PC-9 (cell line): Measurements from ENCODE around the gene CRABP2. TPM values are rescaled to one million over a fixed set of nuclear protein-coding genes. Genes with fewer than 3 reads are reported as not detected.

Experiments used
- BruUV-seq: library from RNA; stranded (reverse); fragments of 400-500 nt; replicated peaks from 2 replicates; lab custom pipeline; 2021; lab: Mats Ljungman, UMichigan
- CTCF ChIA-PET: fragments of 300-600 bp; sonication (Branson Sonifier 250); formaldehyde crosslinking; loops from one replicate; lab custom pipeline; 2022; ENCODE audit warnings: antibody characterized with exemption; lab: Charles Lee
- POLR2A ChIA-PET: fragments of 300-600 bp; sonication (Branson Sonifier 250); formaldehyde crosslinking; loops from one replicate; lab custom pipeline; 2022; ENCODE audit warnings: antibody characterized with exemption; ENCODE audit not compliant: unreplicated experiment; lab: Charles Lee
- DNase-seq, 2 experiments: peaks; one replicate each; pipeline versions ENCODE4 v3.0.0 to v3.0.0-alpha.2; 2015 to 2022; ENCODE audit warnings: mixed read lengths in 1 of 2
- H2AFZ ChIP-seq: fragments of 200-600 bp; sonication (generic); 2 replicates; pipeline ENCODE4 v1.8.1; 2017; ENCODE audit warnings: antibody characterized with exemption
- H3F3A ChIP-seq: fragments of 200-600 bp; sonication (generic); 2 replicates; pipeline ENCODE4 v1.8.1; 2017; ENCODE audit warnings: antibody characterized with exemption, mild to moderate bottlenecking, low read depth; ENCODE audit not compliant: insufficient read depth
- H3K27ac ChIP-seq: fragments of 200-600 bp; sonication (generic); 2 replicates; pipeline ENCODE4 v1.6.1; 2016; ENCODE audit warnings: mixed run types
- H3K27me3 ChIP-seq: fragments of 200-600 bp; sonication (generic); 2 replicates; pipeline ENCODE4 v1.6.1; 2016; ENCODE audit warnings: low read depth, mixed run types; ENCODE audit not compliant: insufficient read depth
- H3K36me3 ChIP-seq: fragments of 200-600 bp; sonication (generic); 2 replicates; pipeline ENCODE4 v1.6.1; 2016; ENCODE audit warnings: low read depth, mixed run types
- H3K4me1 ChIP-seq: fragments of 200-600 bp; sonication (generic); replicated peaks from 2 replicates; pipeline ENCODE4 v1.6.1; 2016; ENCODE audit warnings: mixed run types; ENCODE audit not compliant: insufficient read depth
- H3K4me2 ChIP-seq: fragments of 200-600 bp; sonication (generic); 2 replicates; pipeline ENCODE4 v1.6.1; 2017; ENCODE audit warnings: mixed run types
- H3K4me3 ChIP-seq: fragments of 200-600 bp; sonication (generic); 2 replicates; pipeline ENCODE4 v1.6.1; 2016; ENCODE audit warnings: mixed run types
- H3K79me2 ChIP-seq: fragments of 200-600 bp; sonication (generic); 2 replicates; pipeline ENCODE4 v1.6.1; 2017; ENCODE audit warnings: low read depth, mixed run types
- H3K9me2 ChIP-seq: fragments of 200-600 bp; sonication (generic); 2 replicates; pipeline ENCODE4 v1.8.1; 2017; ENCODE audit warnings: mild to moderate bottlenecking; ENCODE audit not compliant: insufficient read depth
- H3K9me3 ChIP-seq: fragments of 200-600 bp; sonication (generic); 2 replicates; pipeline ENCODE4 v1.8.1; 2016; ENCODE audit warnings: low read depth; ENCODE audit not compliant: insufficient read depth
- H4K20me1 ChIP-seq: fragments of 200-600 bp; sonication (generic); 2 replicates; pipeline ENCODE4 v1.8.1; 2017; ENCODE audit not compliant: insufficient read depth
- EZH2 ChIP-seq: fragments of 200-600 bp; sonication (generic); IDR thresholded peaks from 2 replicates; pipeline ENCODE4 v1.8.0; 2017; ENCODE audit warnings: antibody characterized with exemption, low read depth
- intact Hi-C: fragments of 100-400 bp; cut with micrococcal nuclease; formaldehyde crosslinking; loops from one replicate; pipeline ENCODE4 v1.10.0; 2022; ENCODE audit not compliant: unreplicated experiment
- total RNA-seq: library from RNA; stranded (reverse); gene quantifications from 2 replicates; pipeline ENCODE4 v1.2.3, GENCODE V29; 2021
- TF ChIP-seq, protein P1 (sequence below): fragments of 200-600 bp; sonication (generic); conservative IDR thresholded peaks from 2 replicates; pipeline ENCODE4 v1.6.1; 2017; ENCODE audit warnings: mixed run types, antibody characterized with exemption, mild to moderate bottlenecking, moderate library complexity

Gene CRABP2
- total RNA-seq, 1 experiment from 2014 or later = 142 TPM

DNA sequence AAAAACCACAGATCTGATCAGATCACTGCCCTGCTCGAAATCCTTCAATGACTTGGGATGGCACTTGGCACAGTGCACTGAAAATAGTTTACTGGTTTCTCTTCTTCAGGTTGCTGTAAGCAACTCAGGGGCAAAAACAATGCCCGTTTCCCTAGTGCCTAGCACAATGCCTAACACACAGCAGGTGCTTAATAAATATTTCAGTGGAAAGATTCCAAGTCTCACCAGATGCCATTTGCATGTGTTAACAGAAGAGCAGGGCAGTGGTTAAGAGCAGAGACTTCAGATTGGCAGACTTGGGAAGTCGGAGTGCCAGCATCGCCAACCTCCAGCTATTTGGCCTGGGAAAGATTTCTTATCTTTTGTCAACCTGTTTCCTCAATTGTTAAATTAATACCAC lies 12.0 kb upstream of the CRABP2 start:
- DNase-seq = no peak
- H4K20me1 ChIP-seq = no peaks in the 10 kb centered on the region
- no peak overlapping the region for H2AFZ ChIP-seq
- no peaks in the 10 kb centered on the region for H3K27me3 ChIP-seq
- H3K27ac ChIP-seq = no peak overlapping the region
- no peak overlapping the region for H3K4me2 ChIP-seq
- intact Hi-C loops = no loop called here
- CTCF ChIA-PET = no interaction called here
- POLR2A ChIA-PET = interaction anchor here (0.6 kb wide), 1 partner anchor 76 kb away, joined by 5 read pairs; no protein-coding TSS in a partner anchor
- H3K4me1 ChIP-seq = peaks cover 16% of the 10 kb centered on the region
- TF ChIP-seq, protein P1, sequence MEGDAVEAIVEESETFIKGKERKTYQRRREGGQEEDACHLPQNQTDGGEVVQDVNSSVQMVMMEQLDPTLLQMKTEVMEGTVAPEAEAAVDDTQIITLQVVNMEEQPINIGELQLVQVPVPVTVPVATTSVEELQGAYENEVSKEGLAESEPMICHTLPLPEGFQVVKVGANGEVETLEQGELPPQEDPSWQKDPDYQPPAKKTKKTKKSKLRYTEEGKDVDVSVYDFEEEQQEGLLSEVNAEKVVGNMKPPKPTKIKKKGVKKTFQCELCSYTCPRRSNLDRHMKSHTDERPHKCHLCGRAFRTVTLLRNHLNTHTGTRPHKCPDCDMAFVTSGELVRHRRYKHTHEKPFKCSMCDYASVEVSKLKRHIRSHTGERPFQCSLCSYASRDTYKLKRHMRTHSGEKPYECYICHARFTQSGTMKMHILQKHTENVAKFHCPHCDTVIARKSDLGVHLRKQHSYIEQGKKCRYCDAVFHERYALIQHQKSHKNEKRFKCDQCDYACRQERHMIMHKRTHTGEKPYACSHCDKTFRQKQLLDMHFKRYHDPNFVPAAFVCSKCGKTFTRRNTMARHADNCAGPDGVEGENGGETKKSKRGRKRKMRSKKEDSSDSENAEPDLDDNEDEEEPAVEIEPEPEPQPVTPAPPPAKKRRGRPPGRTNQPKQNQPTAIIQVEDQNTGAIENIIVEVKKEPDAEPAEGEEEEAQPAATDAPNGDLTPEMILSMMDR = no peak
- no peak for TF ChIP-seq EZH2
- no peaks in the 10 kb centered on the region for H3K9me2 ChIP-seq
- no peaks in the 10 kb centered on the region for H3K36me3 ChIP-seq
- no TSS peak for BruUV-seq
- H3F3A ChIP-seq = peaks cover 51% of the 10 kb centered on the region
- no peaks in the 10 kb centered on the region for H3K79me2 ChIP-seq
- H3K4me3 ChIP-seq = no peak overlapping the region
- no peaks in the 10 kb centered on the region for H3K9me3 ChIP-seq

DNA sequence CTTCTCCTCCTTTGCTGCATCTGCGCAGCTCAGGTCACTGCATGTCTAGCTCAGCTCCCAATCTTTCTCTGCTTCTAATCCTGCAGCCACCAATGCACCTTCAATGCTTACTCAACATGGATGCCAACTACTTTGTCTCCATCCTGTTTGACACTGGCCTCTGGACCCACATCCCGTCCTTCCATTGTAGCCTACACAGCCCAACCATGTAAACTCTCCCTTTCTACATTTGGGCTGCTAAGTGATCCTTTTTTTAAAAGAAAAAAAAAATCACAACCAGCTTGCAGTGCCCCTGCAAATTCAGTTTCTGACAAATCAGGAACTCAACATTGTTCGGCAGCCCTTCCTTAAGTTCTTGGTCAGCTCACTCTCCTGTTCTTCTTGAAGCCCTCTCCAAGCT lies 9.4 kb upstream of the CRABP2 start:
- Histone ChIP-seq H3K27ac (no peak overlapping the region), H3K4me3 (no peak overlapping the region), H3K27me3 (no peaks in the 10 kb centered on the region), H3K4me2 (no peak overlapping the region), H3K4me1 (peaks cover 41% of the 10 kb centered on the region), H3K36me3 (no peaks in the 10 kb centered on the region), H3K9me3 (no peaks in the 10 kb centered on the region), H2AFZ (no peak overlapping the region), H3K9me2 (no peaks in the 10 kb centered on the region), H4K20me1 (no peaks in the 10 kb centered on the region), H3F3A (peaks cover 51% of the 10 kb centered on the region), H3K79me2 (no peaks in the 10 kb centered on the region)
- DNase-seq = no peak
- BruUV-seq = no TSS peak
- intact Hi-C loops = no loop called here
- no peak for TF ChIP-seq EZH2
- TF ChIP-seq, protein P1 = no peak
- CTCF ChIA-PET = interaction anchor here (2.0 kb wide), 1 partner anchor 26 kb away, joined by 8 read pairs; no protein-coding TSS in a partner anchor
- POLR2A ChIA-PET = no interaction called here

DNA sequence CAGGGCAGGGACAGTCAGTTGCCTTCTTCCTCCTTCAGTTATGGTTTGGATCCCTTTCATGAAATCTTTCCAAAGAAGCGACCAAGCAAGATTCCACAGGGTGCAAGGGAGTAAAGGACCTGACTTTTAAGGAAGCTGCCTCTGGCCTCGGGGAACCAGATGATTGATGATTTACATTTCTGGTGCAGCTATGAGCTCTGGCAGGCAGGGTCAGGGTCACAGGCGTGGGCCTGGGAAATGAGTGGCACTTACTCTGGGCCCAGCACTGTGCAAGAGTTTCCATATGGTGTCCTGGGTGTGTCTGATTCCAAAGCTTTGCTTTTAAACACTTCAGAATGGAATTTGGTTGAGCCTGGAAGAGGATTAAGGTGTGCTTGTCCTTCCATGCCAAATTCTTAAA lies 7.2 kb upstream of the CRABP2 start:
- H3F3A ChIP-seq = peaks cover 43% of the 10 kb centered on the region
- intact Hi-C loops = no loop called here
- BruUV-seq = no TSS peak
- CTCF ChIA-PET = interaction anchor here (1.9 to 2.2 kb wide), 2 partner anchors 13 to 23 kb away, joined by 7 to 18 read pairs; no protein-coding TSS in a partner anchor
- H3K4me2 ChIP-seq = peak overlapping the region; percentile 54
- H2AFZ ChIP-seq = no peak overlapping the region
- H4K20me1 ChIP-seq = no peaks in the 10 kb centered on the region
- no peaks in the 10 kb centered on the region for H3K9me3 ChIP-seq
- H3K79me2 ChIP-seq = no peaks in the 10 kb centered on the region
- peak; percentile 71 to 85 for DNase-seq
- no peak overlapping the region for H3K4me3 ChIP-seq
- TF ChIP-seq, protein P1 = no peak
- no peak for TF ChIP-seq EZH2
- peaks cover 51% of the 10 kb centered on the region for H3K4me1 ChIP-seq
- POLR2A ChIA-PET = interaction anchor here (0.5 to 0.8 kb wide), 4 partner anchors 9 to 161 kb away, joined by 3 to 5 read pairs (median 4); no protein-coding TSS in a partner anchor
- H3K27ac ChIP-seq = peak overlapping the region; percentile 75
- no peaks in the 10 kb centered on the region for H3K36me3 ChIP-seq
- no peaks in the 10 kb centered on the region for H3K9me2 ChIP-seq
- H3K27me3 ChIP-seq = no peaks in the 10 kb centered on the region
